Neural progenitor cell (in vitro differentiated cells): ENCODE data around the gene PLAC1.

Source experiments
- CTCF ChIP-seq: fragments of 200-600 bp; sonication (generic); IDR thresholded peaks from 2 replicates; pipeline ENCODE4 v1.5.1; 2017; ENCODE audit warnings: antibody characterized with exemption, mild to moderate bottlenecking
- EZH2 ChIP-seq: fragments of 200-600 bp; sonication (generic); IDR thresholded peaks from 2 replicates; pipeline ENCODE4 v1.6.1; 2017; ENCODE audit warnings: antibody characterized with exemption, mild to moderate bottlenecking, moderate library complexity
- EZH2phosphoT487 ChIP-seq: fragments of 200-600 bp; sonication (generic); IDR thresholded peaks from 2 replicates; pipeline ENCODE4 v1.6.1; 2017; ENCODE audit warnings: antibody characterized with exemption

DNA sequence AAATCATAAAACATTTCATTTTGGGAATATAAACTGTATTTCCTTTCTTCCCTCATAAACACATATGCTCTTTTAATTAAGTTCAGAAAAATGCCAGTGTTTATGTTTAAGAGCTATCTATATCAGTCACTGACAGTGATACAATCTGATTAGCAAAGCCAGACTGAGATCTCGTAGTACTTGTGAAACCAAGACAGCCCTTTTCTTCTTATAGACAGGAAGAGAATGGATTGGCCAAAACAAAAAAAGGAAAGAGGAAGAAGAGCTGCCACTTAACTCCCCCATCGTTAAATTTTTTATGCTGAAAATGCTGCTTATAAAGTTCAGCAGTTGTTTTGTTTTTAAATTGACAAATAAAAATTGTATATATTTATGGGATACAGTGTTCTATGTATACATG is 87.4 kb downstream of the PLAC1 start:
- no peak for TF ChIP-seq CTCF
- no peak for TF ChIP-seq EZH2
- TF ChIP-seq EZH2phosphoT487: no peak
